GM12878 (cell line): ENCODE data around the gene KIRREL1. TPM values are rescaled to one million over a fixed set of nuclear protein-coding genes. Genes with fewer than 3 reads are reported as not detected.

Experiments used
- ATAC-seq: fragments of 200-7000 bp; cut with Tn5 transposase; 3 replicates; pipeline ENCODE4 v1.9.1; 2020; ENCODE audit warnings: mild to moderate bottlenecking, moderate library complexity
- Bru-seq: library from RNA; stranded (reverse); fragments of 400-500 nt; gene quantifications from one replicate; lab custom pipeline; 2021; lab: Mats Ljungman, UMichigan
- BruChase-seq, 2 experiments: library from RNA; stranded (reverse); fragments of 400-500 nt; gene quantifications; one replicate each; lab custom pipeline; 2021; lab: Mats Ljungman, UMichigan
- BruUV-seq: library from RNA; stranded (reverse); fragments of 400-500 nt; replicated peaks from 2 replicates; lab custom pipeline; 2021; lab: Mats Ljungman, UMichigan
- CTCF ChIA-PET: fragments of 300-600 bp; sonication (Branson Sonifier 250); formaldehyde crosslinking; extraction: SDS; loops from one replicate; lab custom pipeline; 2021; ENCODE audit warnings: inconsistent platforms; lab: Yijun Ruan, JAX
- POLR2A ChIA-PET: fragments of 350-600 bp; formaldehyde crosslinking; extraction: SDS; loops from one replicate; lab custom pipeline; 2021; ENCODE audit warnings: inconsistent platforms; lab: Charles Lee
- RAD21 ChIA-PET: fragments of 300-600 bp; sonication (Branson Sonifier 250); formaldehyde crosslinking; loops from one replicate; lab custom pipeline; 2023; ENCODE audit warnings: antibody characterized with exemption; ENCODE audit not compliant: unreplicated experiment; lab: Charles Lee
- SMC1A ChIA-PET: fragments of 300-600 bp; sonication (Branson Sonifier 250); formaldehyde crosslinking; loops from one replicate; lab custom pipeline; 2023; ENCODE audit not compliant: unreplicated experiment, uncharacterized antibody; lab: Charles Lee
- DNase-seq: peaks from one replicate; pipeline ENCODE4 v3.0.0-alpha.2; 2011; ENCODE audit warnings: low read depth, low spot score
- FAIRE-seq: peaks from 3 replicates; lab custom pipeline; 2011; peaks lifted over from hg19 to GRCh38; lab: Jason Lieb, UNC
- H2AFZ ChIP-seq: 2 replicates; pipeline ENCODE4 v1.6.0; 2011; ENCODE audit warnings: low read depth, low read length, control low read depth; ENCODE audit not compliant: control insufficient read depth
- H3K27ac ChIP-seq: 2 replicates; pipeline ENCODE4 v1.5.1; 2011; ENCODE audit warnings: control low read depth; ENCODE audit not compliant: control insufficient read depth, insufficient read depth
- H3K27me3 ChIP-seq, 2 experiments: replicated peaks in 1 of 2; 2 replicates each; pipeline versions ENCODE4 v1.6.0 to v1.6.1; 2011; ENCODE audit warnings: low read length in 1 of 2; ENCODE audit not compliant: control insufficient read depth in 2 of 2, insufficient read depth in 2 of 2
- H3K36me3 ChIP-seq, 2 experiments: 2 replicates each; pipeline ENCODE4 v1.5.1; 2011; ENCODE audit warnings: low read length in 1 of 2; ENCODE audit not compliant: control insufficient read depth in 2 of 2, insufficient read depth in 2 of 2
- H3K4me1 ChIP-seq: 2 replicates; pipeline ENCODE4 v1.6.1; 2011; ENCODE audit warnings: mild to moderate bottlenecking, low read length, moderate library complexity, mixed read lengths; ENCODE audit not compliant: control insufficient read depth, insufficient read depth
- H3K4me2 ChIP-seq: 2 replicates; pipeline ENCODE4 v1.6.0; 2011; ENCODE audit warnings: control low read depth; ENCODE audit not compliant: control insufficient read depth, insufficient read depth
- H3K4me3 ChIP-seq: fragments of 200-600 bp; sonication (generic); 2 replicates; pipeline ENCODE4 v1.5.1; 2016
- H3K79me2 ChIP-seq: 2 replicates; pipeline ENCODE4 v1.6.0; 2011; ENCODE audit warnings: low read length; ENCODE audit not compliant: control insufficient read depth, insufficient read depth
- H3K9ac ChIP-seq: 2 replicates; pipeline ENCODE4 v1.8.0; 2011; ENCODE audit warnings: low read length, control low read depth, mixed read lengths; ENCODE audit not compliant: control insufficient read depth, insufficient read depth
- H3K9me3 ChIP-seq: replicated peaks from 3 replicates; pipeline ENCODE4 v1.5.1; 2011; ENCODE audit warnings: mild to moderate bottlenecking, low read length; ENCODE audit not compliant: control insufficient read depth, insufficient read depth
- H4K20me1 ChIP-seq: 2 replicates; pipeline ENCODE4 v1.6.0; 2011; ENCODE audit not compliant: control insufficient read depth, insufficient read depth
- ATF2 ChIP-seq: IDR thresholded peaks from 2 replicates; pipeline ENCODE4 v1.6.1; 2012; ENCODE audit warnings: low read length, inconsistent platforms
- BCL11A ChIP-seq: IDR thresholded peaks from 2 replicates; pipeline ENCODE4 v1.6.1; 2011; ENCODE audit warnings: low read depth, low read length
- CBX5 ChIP-seq: sonication (generic); IDR thresholded peaks from 2 replicates; pipeline ENCODE4 v1.6.1; 2016; ENCODE audit warnings: low read depth, moderate library complexity, mild to moderate bottlenecking, inconsistent platforms
- RAD51 ChIP-seq: fragments of 450-650 bp; IDR thresholded peaks from 2 replicates; pipeline ENCODE4 v1.6.1; 2016; ENCODE audit warnings: moderate library complexity, mild to moderate bottlenecking, inconsistent platforms
- WGBS: methylation state at CpG from one replicate; pipeline ENCODE4 v1.1.6; 2016; ENCODE audit warnings: low lambda C conversion rate; ENCODE audit not compliant: insufficient replicate concordance, insufficient coverage; ENCODE audit errors: missing lambda C conversion rate; 5-methylcytosine and 5-hydroxymethylcytosine counted together
- in situ Hi-C: fragments of 300-500 bp; cut with MboI; formaldehyde crosslinking; loops from 9 replicates; pipeline ENCODE4 v1.14.3; 2018; ENCODE audit warnings: mixed read lengths
- intact Hi-C: fragments of 100-400 bp; cut with micrococcal nuclease; formaldehyde crosslinking; loops from one replicate; pipeline ENCODE4 v1.14.2; 2022; ENCODE audit not compliant: unreplicated experiment
- long read RNA-seq, 2 experiments: library from polyadenylated mRNA; unstranded; transcript quantifications; one replicate each; pipeline ENCODE4 v2.0.0, GENCODE V29; 2019 to 2020
- polyA minus RNA-seq, 3 experiments: library from RNA; depleted of rRNA, polyadenylated mRNA; stranded (reverse); fragments of >200 nt; gene quantifications; 2 replicates each; pipeline ENCODE4 v1.2.3, GENCODE V29; 2011
- polyA plus RNA-seq, 11 experiments: library from polyadenylated mRNA; depleted of rRNA in 4 of 11; unstranded in 6 of 11; stranded (reverse) in 5 of 11; fragments of >200 nt; fragmentation: Nextera tagmentation in 4 of 11; fragmentation: Illumina TruSeq in 1 of 11; extraction: Ambion mirVana in 4 of 11; extraction: Trizol in 1 of 11; gene quantifications; 1 replicate in 1 of 11; 2 replicates in 10 of 11; pipeline versions ENCODE4 v1.2.1 to v1.2.3, GENCODE V29; 2011 to 2016; ENCODE audit warnings: inconsistent platforms in 2 of 11, missing spikeins in 2 of 11, low read depth in 1 of 11
- total RNA-seq, 4 experiments: library from RNA; depleted of rRNA in 3 of 4; stranded (reverse); fragments of >200 nt in 3 of 4; fragmentation: Illumina TruSeq in 1 of 4; extraction: Trizol in 1 of 4; gene quantifications; 2 replicates each; pipeline versions ENCODE4 v1.2.1 to v1.2.3, GENCODE V29; 2013 to 2021

The KIRREL1 gene
- total RNA-seq (2013; cell fraction: nucleolus; rRNA removed): 0.13 TPM in 1 of 2 replicates, not detected in the other
- not detected in 2 replicates for total RNA-seq (2014; rRNA removed)
- total RNA-seq (2014; rRNA removed; fragmentation: Illumina TruSeq; extraction: Trizol): not detected in 2 replicates
- total RNA-seq (2021): 0.05 and 0.15 TPM in 2 replicates
- polyA plus RNA-seq (2011; ENCODE audit: low read depth): not detected
- polyA plus RNA-seq (2011; rRNA removed): not detected in 2 replicates
- polyA plus RNA-seq (2011; cell fraction: cytosol; rRNA removed): not detected in 2 replicates
- not detected in 2 replicates for polyA plus RNA-seq (2011; cell fraction: nucleus; rRNA removed)
- not detected in 2 replicates for polyA plus RNA-seq (2012)
- polyA plus RNA-seq (2014; fragmentation: Illumina TruSeq; extraction: Trizol): not detected in 2 replicates
- polyA plus RNA-seq (2014; fragmentation: Nextera tagmentation; extraction: Ambion mirVana): not detected
- not detected in 2 replicates for polyA plus RNA-seq (2014; rRNA removed)
- not detected for polyA plus RNA-seq (2016; fragmentation: Nextera tagmentation; extraction: Ambion mirVana)
- not detected in 2 replicates for polyA minus RNA-seq (2011; rRNA and poly(A)+ RNA removed)
- polyA minus RNA-seq (2011; cell fraction: cytosol; rRNA and poly(A)+ RNA removed): 0.27 and 0.42 TPM in 2 replicates
- 0.10 TPM in 1 of 2 replicates, not detected in the other for polyA minus RNA-seq (2011; cell fraction: nucleus; rRNA and poly(A)+ RNA removed)
- percentile 8 among the genes with signal in this experiment for Bru-seq, nascent RNA
- BruChase-seq, experiment 1, labeled RNA remaining after a 6-hour chase: percentile 14 among the genes with signal in this experiment
- BruChase-seq, experiment 2, labeled RNA remaining after a 2-hour chase: percentile 13 among the genes with signal in this experiment
- long read RNA-seq, experiment 1: 0 reads
- long read RNA-seq, experiment 2: 0 reads

DNA sequence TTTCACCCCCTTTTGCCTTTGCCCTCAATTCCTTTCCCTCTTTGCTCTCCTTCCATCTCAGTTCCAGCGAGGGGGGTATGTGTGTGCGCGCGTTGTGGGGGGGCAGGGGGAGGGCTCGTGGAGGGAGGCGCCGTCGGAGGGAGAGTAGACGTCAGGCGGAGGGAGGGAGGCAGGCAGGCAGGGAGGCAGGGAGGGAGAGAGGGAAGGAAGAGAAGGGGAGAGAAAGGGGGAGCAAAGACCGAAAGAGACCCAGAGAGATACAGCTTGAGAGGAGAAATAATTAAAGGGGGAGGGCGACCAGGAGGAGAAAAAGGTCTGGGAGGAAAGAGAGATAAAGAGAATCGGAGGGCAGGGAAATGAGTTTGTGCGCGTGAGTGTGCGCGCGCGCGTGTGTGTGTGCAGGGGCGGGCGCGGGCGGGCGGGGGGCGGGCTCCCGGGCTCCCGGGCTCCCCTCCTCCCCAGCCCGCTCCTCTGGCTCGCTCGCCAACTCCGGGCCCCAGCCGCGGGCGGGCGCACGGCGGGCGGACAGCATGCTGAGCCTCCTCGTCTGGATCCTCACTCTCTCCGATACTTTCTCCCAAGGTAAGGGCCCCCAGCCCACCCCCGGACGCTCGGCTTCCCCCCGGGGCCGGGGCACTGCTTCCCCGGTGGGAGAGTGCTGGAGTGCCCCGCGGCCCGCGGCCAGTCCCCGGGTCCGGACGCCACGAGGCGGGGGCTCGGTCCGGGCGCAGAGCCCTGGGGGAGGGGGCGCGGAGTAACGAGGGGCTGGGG lies at the start of gene KIRREL1:
KIRREL1 (plus strand) TSS at position 499 of the 771 bp plus-strand sequence; CDS start at position 531, 32 bp downstream.
- CTCF ChIA-PET: interaction anchor here (0.9 to 4.4 kb wide), 7 partner anchors 24 to 1095 kb away, joined by 3 to 115 read pairs (median 4); a partner anchor contains a TSS
- H4K20me1 ChIP-seq: peaks cover 2% of the 10 kb centered on the region; the same call in 1 of the 2 replicates
- no peak for FAIRE-seq
- TF ChIP-seq CBX5: no peak
- no peak for TF ChIP-seq RAD51
- no peak for TF ChIP-seq BCL11A
- no peak for TF ChIP-seq ATF2
- TF ChIP-seq, all 136 proteins: peak for 0
- H3K9me3 ChIP-seq: no peaks in the 10 kb centered on the region
- no peak within 1 kb of the TSS for H3K9ac ChIP-seq
- ATAC-seq (no peak), DNase-seq (no peak)
- H2AFZ ChIP-seq: no peak within 1 kb of the TSS
- H3K4me1 ChIP-seq: no peaks in the 10 kb centered on the region
- SMC1A ChIA-PET: no interaction called here
- no peaks in the 10 kb centered on the region for H3K36me3 ChIP-seq
- no peak within 1 kb of the TSS for H3K27ac ChIP-seq
- no TSS peak for BruUV-seq
- in situ Hi-C loops (no loop called here), intact Hi-C loops (loop anchor here (5.0 kb wide), 1 partner anchor 94 kb away; no protein-coding TSS in a partner anchor)
- WGBS: under 1% methylated on average over 15 of the region's 62 CpGs
- no peak within 1 kb of the TSS for H3K4me2 ChIP-seq
- RAD21 ChIA-PET: interaction anchor here (1.2 to 3.5 kb wide), 3 partner anchors 45 to 132 kb away, joined by 3 to 39 read pairs (median 12); no protein-coding TSS in a partner anchor
- POLR2A ChIA-PET: no interaction called here
- peaks cover 6 to 18% of the 10 kb centered on the region in 2 experiments; a peak in 3 of 4 replicates for H3K27me3 ChIP-seq
- H3K79me2 ChIP-seq: no peaks in the 10 kb centered on the region
- H3K4me3 ChIP-seq: no peak within 1 kb of the TSS
